DMS53 treated with DMSO at 0.1 percent for 48 hours (cell line): ENCODE measurements around the gene SFXN1.

Source experiments
- DNase-seq: peaks from one replicate; lab custom pipeline; 2025; ENCODE audit not compliant: unreplicated experiment; lab: John Stamatoyannopoulos, UW

SFXN1 gene

GRCh38 chr5:175569701-175570100 is 91.3 kb downstream of the SFXN1 start:
- no peak for DNase-seq

- no peak for DNase-seq
Observed at GRCh38 chr5:175572886-175573285, 94.5 kb downstream of the SFXN1 start.

GRCh38 chr5:175573493-175574269 is 95.3 kb downstream of the SFXN1 start:
- DNase-seq: no peak

- DNase-seq: no peak
Observed at GRCh38 chr5:175575301-175575700, 96.9 kb downstream of the SFXN1 start.

- DNase-seq: no peak
Observed at GRCh38 chr5:175576096-175576495, 97.7 kb downstream of the SFXN1 start.

- no peak for DNase-seq
Observed at GRCh38 chr5:175576591-175576990, 98.2 kb downstream of the SFXN1 start.
